ENCODE measurements around the gene HCFC1R1.

HCFC1R1 gene

GRCh38 chr16:3026609-3027488 is 3.1 kb upstream of the HCFC1R1 start:
- no peak overlapping the region for H3K4me3 ChIP-seq (replicated peaks; ENCODE audit: low read depth, low read length)
- DNase-seq (ENCODE audit: extremely low read depth, insufficient read length), result no peak
- peaks cover 5% of the 10 kb centered on the region for H3K27me3 ChIP-seq (replicated peaks; ENCODE audit: control insufficient read depth, insufficient read depth, low read length)
- H3K36me3 ChIP-seq (ENCODE audit: control insufficient read depth, insufficient read depth, low read length), result peaks cover 15% of the 10 kb centered on the region
- TF ChIP-seq CTCF (IDR thresholded peaks at IDR 0.05; ENCODE audit: insufficient read depth, low read length, poor library complexity, severe bottlenecking), result no peak

GRCh38 chr16:3026003-3026378 is 2.2 kb upstream of the HCFC1R1 start:
- no peak for DNase-seq (ENCODE audit: extremely low read depth, insufficient read length)
- TF ChIP-seq CTCF (IDR thresholded peaks at IDR 0.05; ENCODE audit: insufficient read depth, low read length, poor library complexity, severe bottlenecking), result no peak
- H3K4me3 ChIP-seq (replicated peaks; ENCODE audit: low read depth, low read length), result no peak overlapping the region
- peaks cover 15% of the 10 kb centered on the region for H3K36me3 ChIP-seq (ENCODE audit: control insufficient read depth, insufficient read depth, low read length)
- peaks cover 5% of the 10 kb centered on the region for H3K27me3 ChIP-seq (replicated peaks; ENCODE audit: control insufficient read depth, insufficient read depth, low read length)

- Histone ChIP-seq H3K27me3 (replicated peaks; ENCODE audit: control insufficient read depth, insufficient read depth, low read length) (peaks cover 5% of the 10 kb centered on the region), H3K4me3 (replicated peaks; ENCODE audit: low read depth, low read length) (no peak overlapping the region), H3K36me3 (ENCODE audit: control insufficient read depth, insufficient read depth, low read length) (peaks cover 15% of the 10 kb centered on the region)
- TF ChIP-seq CTCF (IDR thresholded peaks at IDR 0.05; ENCODE audit: insufficient read depth, low read length, poor library complexity, severe bottlenecking), result no peak
- DNase-seq (ENCODE audit: extremely low read depth, insufficient read length), result no peak
Observed at GRCh38 chr16:3025032-3026002, 1.6 kb upstream of the HCFC1R1 start.

- Histone ChIP-seq H3K4me3 (replicated peaks; ENCODE audit: low read depth, low read length) (peak overlapping the region; percentile 82), H3K27me3 (replicated peaks; ENCODE audit: control insufficient read depth, insufficient read depth, low read length) (no peaks in the 10 kb centered on the region), H3K36me3 (ENCODE audit: control insufficient read depth, insufficient read depth, low read length) (peaks cover 15% of the 10 kb centered on the region)
- TF ChIP-seq CTCF (IDR thresholded peaks at IDR 0.05; ENCODE audit: insufficient read depth, low read length, poor library complexity, severe bottlenecking), result no peak
- DNase-seq (ENCODE audit: extremely low read depth, insufficient read length), result no peak
Observed at GRCh38 chr16:3023415-3023668, 400 bp downstream of the HCFC1R1 start.

GRCh38 chr16:3022684-3023414 is 893 bp downstream of the HCFC1R1 start:
- no peaks in the 10 kb centered on the region for H3K27me3 ChIP-seq (replicated peaks; ENCODE audit: control insufficient read depth, insufficient read depth, low read length)
- peaks cover 15% of the 10 kb centered on the region for H3K36me3 ChIP-seq (ENCODE audit: control insufficient read depth, insufficient read depth, low read length)
- no peak for DNase-seq (ENCODE audit: extremely low read depth, insufficient read length)
- TF ChIP-seq CTCF (IDR thresholded peaks at IDR 0.05; ENCODE audit: insufficient read depth, low read length, poor library complexity, severe bottlenecking), result no peak
- H3K4me3 ChIP-seq (replicated peaks; ENCODE audit: low read depth, low read length), result peak overlapping the region; percentile 82
